Activated gamma-delta T cell treated with Interleukin-2 at 50 U/mL for 16 hours (primary cell): ENCODE results near the gene SGCD.

ENCODE experiments used
- DNase-seq: peaks from one replicate; pipeline ENCODE4 v3.0.0-alpha.2; 2020

Gene SGCD

DNA sequence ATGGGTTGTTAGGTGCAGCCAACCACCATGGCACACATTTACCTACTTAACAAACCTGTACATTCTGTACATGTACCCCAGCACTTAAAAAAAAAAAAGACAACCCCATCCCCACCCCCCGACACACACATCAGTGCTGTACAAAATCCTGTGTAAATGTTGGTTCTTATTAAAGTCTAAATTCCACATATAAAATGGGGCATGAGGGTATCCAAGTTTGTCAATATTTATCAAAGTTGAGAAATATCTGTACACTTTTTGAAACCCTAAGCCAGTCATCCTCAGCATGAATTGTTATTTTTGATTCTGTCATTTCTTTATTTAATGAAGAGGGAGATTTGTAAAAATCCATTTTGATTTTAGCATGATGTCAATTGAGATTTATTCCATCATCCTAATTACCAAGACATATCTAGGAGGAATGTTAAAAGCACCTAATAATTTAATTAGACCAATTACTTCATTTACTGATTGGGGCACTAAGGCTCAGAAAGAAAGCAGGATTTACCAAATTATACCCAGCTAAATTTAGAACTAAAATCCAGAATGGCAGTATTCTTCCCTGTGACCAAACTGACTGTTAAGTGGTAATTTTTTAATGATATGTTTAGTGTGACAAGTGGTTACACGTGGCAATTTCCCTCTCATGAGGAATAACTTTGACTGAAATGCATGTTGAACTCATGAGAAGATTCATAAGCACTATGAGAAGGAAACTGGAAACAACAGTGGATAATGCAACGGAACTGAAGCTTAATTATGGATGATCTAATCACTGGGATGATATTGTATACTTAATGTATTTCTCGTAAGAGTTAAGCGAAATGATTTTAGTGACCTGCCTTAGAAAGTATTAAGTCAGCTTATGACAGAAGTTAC lies 195.9 kb downstream of the SGCD start:
- no peak for DNase-seq

DNA sequence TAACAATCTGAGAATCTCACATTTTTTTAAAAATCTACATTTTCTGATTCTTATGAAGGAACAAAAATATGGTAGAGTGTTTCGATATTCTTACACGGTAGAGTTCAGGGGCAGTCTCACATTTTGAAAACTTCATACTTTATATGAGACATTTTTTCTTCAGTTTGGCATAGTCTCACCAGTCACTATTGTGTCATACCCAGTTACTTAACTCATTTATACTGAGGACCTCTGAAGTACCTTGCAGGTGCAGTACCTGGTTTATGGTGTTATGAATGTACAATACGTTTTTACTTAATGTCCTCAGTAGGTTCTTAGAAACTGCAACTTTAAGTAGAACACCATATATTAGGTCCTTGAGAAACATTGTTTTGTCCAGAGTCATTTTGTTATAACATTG lies 196.6 kb downstream of the SGCD start:
- DNase-seq: no peak

DNA sequence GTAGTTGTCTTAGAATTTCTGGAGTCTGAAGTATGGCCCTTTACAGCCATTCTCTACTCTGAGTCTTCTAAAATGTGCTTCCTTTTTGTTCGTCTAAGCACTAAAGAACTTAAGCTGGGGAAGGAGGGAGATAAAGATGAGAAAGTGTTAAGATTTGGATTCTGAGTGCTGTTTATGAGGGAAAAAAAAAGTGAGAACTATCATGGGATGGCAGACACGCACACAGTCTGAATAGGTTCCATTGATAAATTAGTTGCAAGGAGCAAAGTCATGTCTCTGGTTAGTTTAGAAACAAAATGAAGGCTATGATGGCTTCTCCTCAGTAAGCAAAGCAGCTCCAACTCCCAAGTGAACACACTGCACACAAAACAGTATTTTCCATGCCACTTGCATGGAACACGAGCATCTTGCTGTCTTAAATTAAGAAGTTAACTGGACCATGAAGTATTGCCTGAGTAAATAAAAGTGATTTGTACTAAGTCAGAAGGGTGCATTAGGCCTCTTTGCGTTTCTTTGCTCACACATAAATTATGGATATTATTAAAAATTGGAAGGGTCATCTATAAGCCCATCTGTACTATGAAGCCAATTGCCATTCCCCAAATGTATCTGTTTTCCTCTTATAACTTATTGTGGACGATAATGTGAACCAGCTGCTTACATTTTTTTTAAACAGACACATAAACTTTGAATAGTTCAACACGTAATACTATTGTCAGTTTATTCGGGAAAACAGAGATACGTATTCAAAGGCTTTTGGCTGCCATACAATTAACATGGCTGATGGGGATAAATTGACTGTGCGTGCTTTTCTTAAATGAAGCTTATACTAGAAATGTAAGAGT lies 199.3 kb downstream of the SGCD start:
- no peak for DNase-seq

DNA sequence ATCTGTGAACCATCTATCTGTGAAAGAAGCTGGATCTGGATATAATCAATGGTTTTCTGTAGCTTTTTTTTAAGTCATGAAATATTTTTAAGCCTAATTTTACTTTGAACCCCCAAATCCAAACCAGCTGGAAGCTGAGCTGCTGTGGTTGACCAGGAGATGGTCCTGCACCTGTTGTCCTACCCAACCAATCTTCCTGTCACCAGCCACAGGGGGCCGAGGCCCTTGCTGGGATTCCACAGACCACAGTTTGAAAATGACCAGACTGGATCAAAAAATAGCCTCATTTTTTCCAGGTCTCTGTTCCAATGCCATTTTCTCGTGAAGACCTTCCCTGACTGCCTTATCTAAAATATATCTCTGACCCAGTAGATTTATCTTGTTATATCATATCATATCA lies 200.6 kb downstream of the SGCD start:
- no peak for DNase-seq

DNA sequence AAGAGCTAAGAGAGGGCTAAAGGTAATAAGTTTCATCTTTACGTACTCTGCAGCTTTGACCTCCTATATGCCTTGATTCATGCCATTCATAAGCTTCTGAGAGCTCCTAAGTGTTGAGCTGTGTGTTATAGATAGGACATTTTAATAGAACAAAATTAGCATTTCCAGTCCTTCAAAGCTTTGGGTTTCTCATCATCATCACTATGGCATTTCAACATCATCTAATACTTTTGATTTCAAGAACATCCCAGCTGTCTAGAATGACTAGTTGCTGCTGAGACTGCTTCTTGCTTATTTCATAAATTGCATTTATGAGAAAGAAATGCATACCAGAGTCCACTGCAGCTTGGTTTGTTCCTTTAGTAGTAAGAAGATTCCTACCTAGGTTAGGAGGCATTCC lies 201.7 kb downstream of the SGCD start:
- DNase-seq: no peak

GRCh38 chr5:156529892-156530291 lies 202.9 kb downstream of the SGCD start:
- DNase-seq: no peak

DNA sequence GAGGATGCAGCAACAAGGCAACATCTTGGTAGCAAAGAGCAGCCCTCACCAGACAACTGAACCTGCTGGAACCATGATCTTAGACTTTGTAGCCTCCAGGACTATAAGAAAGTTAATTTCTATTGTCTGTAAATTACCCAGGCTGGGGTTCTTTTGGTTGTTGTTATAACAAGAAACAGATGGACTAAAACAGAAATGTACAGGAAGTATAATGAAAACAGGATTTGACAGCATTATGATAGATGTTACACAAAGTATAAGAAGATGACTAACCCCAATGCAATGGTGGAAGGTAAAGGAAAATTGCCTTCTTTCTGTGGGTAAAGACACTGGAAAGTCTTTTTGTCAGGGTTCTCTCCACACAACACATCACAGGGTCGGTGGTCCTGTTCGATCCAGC lies 204.2 kb downstream of the SGCD start:
- no peak for DNase-seq

DNA sequence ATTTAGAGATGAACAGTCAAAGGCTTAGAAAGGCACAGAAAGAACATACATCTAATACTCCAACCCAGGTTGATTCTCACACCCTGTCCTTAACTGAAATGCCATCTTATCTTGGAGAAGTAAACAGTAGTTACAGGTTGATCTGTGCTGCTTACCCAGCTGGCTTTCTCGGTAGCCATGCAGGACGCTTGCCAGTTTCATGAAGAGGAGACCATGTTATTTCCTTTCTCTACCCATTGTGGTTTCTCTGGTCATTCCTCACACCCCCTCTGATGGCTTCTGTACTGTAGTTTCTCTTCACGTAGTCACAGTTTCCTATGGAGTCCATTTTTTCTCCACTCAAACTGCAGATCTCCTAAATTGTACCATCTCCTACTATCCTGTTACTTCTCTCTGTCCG lies 206.0 kb downstream of the SGCD start:
- no peak for DNase-seq

- DNase-seq: no peak
Measured at GRCh38 chr5:156534085-156534484, 207.1 kb downstream of the SGCD start.

DNA sequence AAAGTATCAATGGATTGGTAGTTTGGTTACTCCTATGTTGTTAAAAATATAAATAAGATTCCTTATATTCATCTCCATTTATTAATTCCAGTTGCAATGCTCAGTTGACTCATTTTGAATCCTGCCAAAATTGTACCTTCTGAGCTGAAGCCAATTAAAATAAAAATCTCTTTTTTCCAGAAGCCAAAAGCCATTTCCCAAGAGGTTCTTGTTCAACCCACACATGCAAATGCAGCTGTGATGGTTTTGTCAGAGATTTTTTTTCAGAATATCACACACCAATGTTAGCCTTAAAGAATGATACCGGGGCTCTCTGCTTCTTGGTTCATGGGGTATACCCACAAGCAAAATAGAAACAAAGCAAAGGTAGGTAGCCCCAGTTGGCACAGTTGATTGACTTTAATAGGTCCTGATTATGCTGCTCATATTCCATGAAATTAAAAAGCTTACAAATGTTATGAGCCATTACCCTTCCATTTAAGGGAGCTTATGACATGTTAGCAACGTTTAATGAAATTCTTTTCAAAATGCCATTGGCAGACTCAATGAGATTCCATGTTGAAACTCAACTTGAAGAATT lies 208.0 kb downstream of the SGCD start:
- no peak for DNase-seq

GRCh38 chr5:156540491-156540890 lies 213.5 kb downstream of the SGCD start:
- no peak for DNase-seq

DNA sequence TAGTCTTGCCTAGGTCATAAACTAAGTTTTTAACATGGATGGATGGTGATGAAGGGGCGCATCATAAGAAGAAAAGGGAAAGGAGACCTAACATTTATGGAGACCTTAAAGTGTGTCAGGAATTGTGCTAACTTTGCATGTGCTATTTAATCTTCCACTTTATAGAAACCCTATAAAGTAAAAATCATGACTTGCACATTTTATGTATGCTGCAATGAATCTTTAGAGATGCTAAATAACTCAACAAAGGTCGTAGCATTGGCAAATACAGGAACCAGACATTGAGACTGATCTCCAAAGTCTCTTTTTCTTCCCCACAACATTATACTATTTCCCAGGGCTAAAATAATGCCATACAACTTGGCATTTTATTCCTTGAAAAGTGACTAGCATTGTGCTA lies 214.6 kb downstream of the SGCD start:
- DNase-seq: no peak

DNA sequence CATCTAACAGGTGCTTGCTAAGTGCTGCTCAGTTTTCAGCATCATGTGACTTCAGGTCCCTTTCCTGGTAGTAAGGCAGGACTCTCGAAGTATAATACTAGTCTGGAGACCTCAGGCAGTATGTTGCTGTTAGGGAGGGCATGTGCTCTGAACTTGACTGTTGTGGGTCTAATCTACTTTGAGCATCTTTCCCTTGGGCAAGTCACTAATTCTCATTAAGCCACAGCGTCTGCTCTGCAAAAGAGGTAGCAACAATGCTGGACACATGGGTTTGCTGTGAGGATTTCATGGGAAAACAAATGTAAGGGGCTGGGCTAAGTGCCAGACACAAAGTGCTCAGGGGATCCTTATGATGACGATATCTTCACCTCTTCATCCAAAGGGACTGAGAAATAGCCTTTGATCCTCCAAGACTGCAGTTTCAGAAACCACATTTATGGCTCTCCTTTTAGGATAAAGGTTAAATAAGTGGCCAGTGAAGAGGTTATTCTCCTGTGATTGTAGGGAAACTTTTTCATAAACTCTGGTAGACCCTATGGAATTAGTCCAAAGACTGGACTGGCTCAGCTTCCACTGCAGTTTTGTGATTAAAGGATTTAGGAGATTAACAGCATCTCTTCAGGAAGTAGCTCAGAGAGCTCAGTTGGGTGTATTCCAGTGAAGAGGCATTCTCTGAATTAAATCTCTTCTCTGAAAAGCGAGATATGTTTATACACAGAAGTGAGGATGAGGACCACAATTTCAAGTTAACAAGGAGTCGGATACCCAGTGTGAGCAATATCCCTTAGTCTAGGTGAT lies 216.6 kb downstream of the SGCD start:
- DNase-seq: no peak

DNA sequence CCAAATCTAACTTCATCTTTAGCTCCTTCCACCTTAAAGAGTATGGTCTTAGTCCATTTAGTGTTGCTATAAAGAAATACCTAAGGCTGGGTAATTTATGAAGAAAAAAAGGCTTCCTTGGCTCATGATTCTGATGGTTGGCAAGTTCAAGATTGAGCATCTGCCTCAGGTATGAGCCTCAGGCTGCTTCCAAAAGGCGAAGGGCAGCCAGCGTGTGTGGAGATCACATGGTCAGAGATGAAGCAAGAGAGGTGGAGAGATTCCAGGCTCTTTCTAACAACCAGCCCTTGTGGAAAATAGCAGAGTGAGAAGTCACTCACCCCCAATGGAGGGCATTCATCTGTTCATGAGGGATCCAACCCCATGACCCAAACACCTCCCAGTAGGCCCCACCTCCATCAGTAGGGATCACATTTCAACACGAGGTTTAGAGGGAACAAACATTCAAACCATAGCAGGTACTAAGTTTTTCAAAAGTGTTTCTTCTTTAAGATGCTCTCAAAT lies 225.9 kb downstream of the SGCD start:
- DNase-seq: no peak

DNA sequence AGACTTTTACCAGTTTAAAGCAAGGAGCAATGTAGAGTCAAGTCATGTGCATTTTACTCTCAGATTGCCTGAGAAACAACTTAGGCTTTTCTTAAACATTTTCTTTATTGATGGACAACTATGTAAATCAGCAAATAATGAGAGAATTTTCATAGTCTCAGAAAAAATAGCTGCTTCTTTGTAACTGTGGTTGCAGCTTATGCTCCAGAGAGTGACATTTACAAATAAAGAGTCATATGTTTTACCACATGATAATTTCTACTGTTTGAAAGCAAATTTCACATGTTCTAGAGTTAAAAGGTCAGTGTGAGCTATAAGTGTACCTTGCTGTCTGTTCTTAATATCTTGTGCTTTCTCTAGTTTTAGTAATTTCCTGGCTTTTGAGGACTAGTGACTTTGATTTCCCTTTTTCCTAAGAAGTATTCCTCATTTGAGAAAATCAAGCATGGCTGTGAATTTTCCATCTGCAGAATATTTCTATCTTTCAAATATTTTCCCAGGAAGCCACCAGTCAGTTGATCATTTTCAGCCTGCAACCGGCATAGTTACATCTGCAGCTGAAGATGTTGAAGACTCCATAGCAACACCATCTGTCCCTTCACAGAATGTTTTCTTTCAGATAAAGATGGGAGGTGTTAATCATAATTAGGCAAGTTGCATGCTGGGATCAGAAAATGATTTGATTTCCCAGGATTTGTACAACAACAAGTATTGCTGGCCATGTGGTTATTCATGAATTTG lies 229.9 kb downstream of the SGCD start:
- no peak for DNase-seq

GRCh38 chr5:156560002-156560401 lies 233.0 kb downstream of the SGCD start:
- no peak for DNase-seq

DNA sequence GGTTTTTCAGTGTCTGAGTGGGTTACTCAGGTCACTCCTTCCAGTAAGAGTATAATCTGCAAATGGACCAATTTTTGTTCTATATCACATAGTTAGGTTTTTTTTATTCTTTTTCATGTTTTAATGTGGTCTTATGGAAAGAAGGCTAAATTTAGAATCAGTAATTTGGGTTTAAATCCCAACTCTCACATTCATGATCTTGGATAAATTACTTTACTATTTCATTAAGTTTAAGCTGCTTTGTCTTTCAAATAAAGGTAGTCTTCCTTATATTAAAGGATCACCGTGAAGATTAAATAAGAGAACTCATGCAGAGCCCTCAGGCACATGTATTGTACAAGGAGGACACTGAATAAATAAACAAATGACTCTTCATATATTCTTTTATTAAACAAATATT lies 234.7 kb downstream of the SGCD start:
- no peak for DNase-seq

GRCh38 chr5:156570615-156571014 lies 243.7 kb downstream of the SGCD start:
- no peak for DNase-seq

- no peak for DNase-seq
Measured at GRCh38 chr5:156581725-156582124, 254.8 kb downstream of the SGCD start.

DNA sequence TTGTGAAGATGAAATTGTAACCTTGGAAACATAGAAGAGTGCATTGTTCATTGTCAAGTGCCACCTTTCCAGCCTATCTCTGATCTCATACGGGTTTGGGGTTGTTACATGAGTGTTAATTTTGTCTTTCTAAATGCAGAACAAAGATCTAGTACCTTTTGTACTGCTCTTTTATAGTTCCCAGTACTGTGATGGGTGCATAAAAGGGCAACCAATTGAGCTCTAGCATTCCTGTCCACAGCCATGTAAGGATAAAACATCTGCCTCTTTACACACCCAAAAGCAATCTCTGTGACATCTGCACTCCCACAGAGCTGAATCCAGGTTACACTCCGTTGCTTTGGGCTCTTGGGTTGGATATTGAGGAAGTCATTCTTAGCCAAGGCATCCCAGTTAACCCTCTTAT lies 255.2 kb downstream of the SGCD start:
- DNase-seq: no peak

GRCh38 chr5:156584871-156585270 lies 257.9 kb downstream of the SGCD start:
- no peak for DNase-seq

- DNase-seq: no peak
Measured at GRCh38 chr5:156585999-156586398, 259.0 kb downstream of the SGCD start.
